HL-60 (cell line): ENCODE data around the gene PTPRC.

Experiments used
- DNase-seq, 2 experiments: peaks; one replicate each; pipeline ENCODE4 v3.0.0-alpha.2; 2010 to 2020; ENCODE audit warnings: low read depth in 1 of 2, low spot score in 1 of 2
- H3K27ac ChIP-seq: fragments of 250-450 bp; sonication (Bioruptor Pico); replicated peaks from 2 replicates; pipeline ENCODE4 v1.5.1; 2020; ENCODE audit warnings: mild to moderate bottlenecking, moderate library complexity
- H3K27me3 ChIP-seq: fragments of 250-450 bp; sonication (Bioruptor Pico); 2 replicates; pipeline ENCODE4 v1.5.1; 2021; ENCODE audit warnings: mild to moderate bottlenecking, moderate library complexity; ENCODE audit not compliant: insufficient read depth, poor library complexity, severe bottlenecking
- H3K4me3 ChIP-seq: replicated peaks from 2 replicates; pipeline ENCODE4 v1.5.1; 2011; ENCODE audit warnings: mild to moderate bottlenecking, control low read depth, low read length; ENCODE audit not compliant: insufficient read depth
- GABPA ChIP-seq: IDR thresholded peaks from 2 replicates; pipeline ENCODE4 v1.6.1; 2012; ENCODE audit warnings: low read depth
- POLR2AphosphoS5 ChIP-seq: IDR thresholded peaks from 2 replicates; pipeline ENCODE4 v1.6.1; 2012; ENCODE audit warnings: low read depth
- SPI1 ChIP-seq: IDR thresholded peaks from 2 replicates; pipeline ENCODE4 v1.6.1; 2012; ENCODE audit warnings: low read depth, mild to moderate bottlenecking, borderline replicate concordance
- TF ChIP-seq, protein P1 (sequence below): IDR thresholded peaks from one replicate; pipeline ENCODE4 v1.5.1; 2011; ENCODE audit warnings: low read length, control low read depth, inconsistent platforms; ENCODE audit not compliant: insufficient read depth
- TF ChIP-seq, protein P2 (sequence below): IDR thresholded peaks from 2 replicates; pipeline ENCODE4 v1.6.1; 2012; ENCODE audit warnings: low read depth; ENCODE audit not compliant: insufficient replicate concordance

PTPRC gene

DNA sequence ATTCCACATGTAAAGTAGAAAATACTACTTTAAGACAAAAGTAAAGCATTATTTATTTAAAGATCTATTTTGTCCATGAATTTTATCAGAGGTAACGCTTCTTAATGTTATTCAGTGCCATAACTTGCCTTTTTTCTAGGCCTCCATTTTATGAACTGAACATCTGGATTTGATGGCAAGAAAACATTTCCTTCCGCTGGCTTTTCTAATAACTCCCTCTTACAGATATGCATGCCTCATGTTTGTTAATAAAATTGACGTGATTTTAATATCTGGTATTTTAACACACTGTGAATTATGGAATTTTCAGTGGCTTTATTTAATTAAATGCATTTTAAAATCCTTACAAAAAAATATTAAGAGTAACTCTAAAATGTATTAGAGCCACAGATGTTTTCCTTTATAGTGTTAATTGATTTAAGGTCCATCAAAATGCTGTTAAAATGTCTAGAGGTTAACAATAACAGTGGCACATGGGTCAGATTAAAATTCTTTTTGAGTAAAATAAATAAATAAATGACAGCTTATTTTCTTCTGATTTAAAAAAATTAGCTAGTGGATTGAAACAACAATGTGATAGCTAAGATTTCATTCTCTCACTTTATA lies 15.1 kb downstream of the PTPRC start:
- Histone ChIP-seq H3K4me3 (no peak overlapping the region), H3K27ac (no peak overlapping the region), H3K27me3 (no peaks in the 10 kb centered on the region)
- TF ChIP-seq POLR2AphosphoS5: no peak
- TF ChIP-seq, protein P1, sequence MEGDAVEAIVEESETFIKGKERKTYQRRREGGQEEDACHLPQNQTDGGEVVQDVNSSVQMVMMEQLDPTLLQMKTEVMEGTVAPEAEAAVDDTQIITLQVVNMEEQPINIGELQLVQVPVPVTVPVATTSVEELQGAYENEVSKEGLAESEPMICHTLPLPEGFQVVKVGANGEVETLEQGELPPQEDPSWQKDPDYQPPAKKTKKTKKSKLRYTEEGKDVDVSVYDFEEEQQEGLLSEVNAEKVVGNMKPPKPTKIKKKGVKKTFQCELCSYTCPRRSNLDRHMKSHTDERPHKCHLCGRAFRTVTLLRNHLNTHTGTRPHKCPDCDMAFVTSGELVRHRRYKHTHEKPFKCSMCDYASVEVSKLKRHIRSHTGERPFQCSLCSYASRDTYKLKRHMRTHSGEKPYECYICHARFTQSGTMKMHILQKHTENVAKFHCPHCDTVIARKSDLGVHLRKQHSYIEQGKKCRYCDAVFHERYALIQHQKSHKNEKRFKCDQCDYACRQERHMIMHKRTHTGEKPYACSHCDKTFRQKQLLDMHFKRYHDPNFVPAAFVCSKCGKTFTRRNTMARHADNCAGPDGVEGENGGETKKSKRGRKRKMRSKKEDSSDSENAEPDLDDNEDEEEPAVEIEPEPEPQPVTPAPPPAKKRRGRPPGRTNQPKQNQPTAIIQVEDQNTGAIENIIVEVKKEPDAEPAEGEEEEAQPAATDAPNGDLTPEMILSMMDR: no peak
- TF ChIP-seq SPI1: no peak
- TF ChIP-seq, protein P2, sequence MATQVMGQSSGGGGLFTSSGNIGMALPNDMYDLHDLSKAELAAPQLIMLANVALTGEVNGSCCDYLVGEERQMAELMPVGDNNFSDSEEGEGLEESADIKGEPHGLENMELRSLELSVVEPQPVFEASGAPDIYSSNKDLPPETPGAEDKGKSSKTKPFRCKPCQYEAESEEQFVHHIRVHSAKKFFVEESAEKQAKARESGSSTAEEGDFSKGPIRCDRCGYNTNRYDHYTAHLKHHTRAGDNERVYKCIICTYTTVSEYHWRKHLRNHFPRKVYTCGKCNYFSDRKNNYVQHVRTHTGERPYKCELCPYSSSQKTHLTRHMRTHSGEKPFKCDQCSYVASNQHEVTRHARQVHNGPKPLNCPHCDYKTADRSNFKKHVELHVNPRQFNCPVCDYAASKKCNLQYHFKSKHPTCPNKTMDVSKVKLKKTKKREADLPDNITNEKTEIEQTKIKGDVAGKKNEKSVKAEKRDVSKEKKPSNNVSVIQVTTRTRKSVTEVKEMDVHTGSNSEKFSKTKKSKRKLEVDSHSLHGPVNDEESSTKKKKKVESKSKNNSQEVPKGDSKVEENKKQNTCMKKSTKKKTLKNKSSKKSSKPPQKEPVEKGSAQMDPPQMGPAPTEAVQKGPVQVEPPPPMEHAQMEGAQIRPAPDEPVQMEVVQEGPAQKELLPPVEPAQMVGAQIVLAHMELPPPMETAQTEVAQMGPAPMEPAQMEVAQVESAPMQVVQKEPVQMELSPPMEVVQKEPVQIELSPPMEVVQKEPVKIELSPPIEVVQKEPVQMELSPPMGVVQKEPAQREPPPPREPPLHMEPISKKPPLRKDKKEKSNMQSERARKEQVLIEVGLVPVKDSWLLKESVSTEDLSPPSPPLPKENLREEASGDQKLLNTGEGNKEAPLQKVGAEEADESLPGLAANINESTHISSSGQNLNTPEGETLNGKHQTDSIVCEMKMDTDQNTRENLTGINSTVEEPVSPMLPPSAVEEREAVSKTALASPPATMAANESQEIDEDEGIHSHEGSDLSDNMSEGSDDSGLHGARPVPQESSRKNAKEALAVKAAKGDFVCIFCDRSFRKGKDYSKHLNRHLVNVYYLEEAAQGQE: no peak
- TF ChIP-seq GABPA: no peak
- no peak for DNase-seq

DNA sequence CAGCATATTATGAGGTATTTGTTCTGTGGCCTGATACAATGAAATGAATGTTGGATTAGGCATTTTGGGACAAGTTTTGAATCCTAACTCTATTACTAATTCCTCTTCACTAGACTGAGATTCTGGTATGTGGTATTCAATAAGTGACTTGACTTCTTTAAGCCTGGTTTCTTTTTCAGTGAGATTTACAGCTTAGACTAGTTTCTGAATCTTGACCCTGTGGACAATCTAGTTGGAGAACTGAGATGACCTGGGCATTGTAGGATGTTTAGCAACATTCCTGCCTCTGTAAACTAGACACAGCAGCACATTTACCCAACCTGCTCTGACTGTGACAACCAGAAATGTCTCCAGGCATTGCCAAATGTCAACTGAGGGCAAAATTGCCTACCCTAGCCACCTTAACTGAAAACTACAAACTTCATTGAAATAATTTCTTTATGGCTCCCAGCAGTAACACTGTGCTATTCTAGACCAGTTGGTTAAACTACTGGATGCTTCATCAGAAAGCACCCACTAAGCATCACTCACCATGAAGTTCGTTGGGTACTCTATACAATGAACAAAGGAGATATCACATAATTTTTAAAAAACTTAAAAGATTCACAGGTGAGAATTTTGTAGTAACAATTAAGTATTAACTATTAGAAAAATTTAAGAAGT lies 16.8 kb downstream of the PTPRC start:
- Histone ChIP-seq H3K4me3 (no peak overlapping the region), H3K27me3 (no peaks in the 10 kb centered on the region), H3K27ac (peak overlapping the region; percentile 65)
- peak in 1 of 2 experiments; percentile 50 for DNase-seq
- TF ChIP-seq, protein P1: no peak
- TF ChIP-seq GABPA (no peak), SPI1 (no peak), POLR2AphosphoS5 (no peak)
- TF ChIP-seq, protein P2: no peak

DNA sequence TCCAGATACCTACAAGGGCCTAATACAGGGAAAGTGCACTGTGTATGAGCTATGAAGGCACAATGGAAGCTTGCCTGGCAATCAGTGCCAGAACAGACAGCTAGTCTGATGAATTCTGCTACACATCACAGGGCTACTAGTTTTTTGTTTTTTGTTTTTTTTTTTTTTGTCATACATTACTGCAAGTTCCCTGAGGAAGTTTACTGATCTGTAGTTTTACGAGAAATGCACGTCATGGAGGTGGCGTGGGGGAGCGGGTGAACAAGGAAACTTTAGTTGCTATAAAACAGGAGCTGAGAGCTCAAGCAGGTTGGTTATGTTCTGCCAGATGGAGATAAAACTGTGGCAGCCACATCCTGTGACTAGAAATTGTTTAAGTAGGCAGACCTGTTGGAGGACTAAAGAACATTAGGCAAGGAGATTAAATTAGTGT lies 17.7 kb downstream of the PTPRC start:
- Histone ChIP-seq H3K4me3 (no peak overlapping the region), H3K27ac (peak overlapping the region; percentile 65), H3K27me3 (no peaks in the 10 kb centered on the region)
- peak in 1 of 2 experiments; percentile 63 for DNase-seq
- 0 out of 2 replicates have a peak, but pooled peaks have one; percentile 29 for TF ChIP-seq POLR2AphosphoS5
- TF ChIP-seq, protein P1: no peak
